Measurements from ENCODE around the gene MYO1D.

The MYO1D gene

GRCh38 chr17:32510466-32510865 is 366.5 kb downstream of the MYO1D start:
- no peak overlapping the region for H3K4me3 ChIP-seq (ENCODE audit: low read depth, low read length)
- DNase-seq (ENCODE audit: low read depth): no peak

DNA sequence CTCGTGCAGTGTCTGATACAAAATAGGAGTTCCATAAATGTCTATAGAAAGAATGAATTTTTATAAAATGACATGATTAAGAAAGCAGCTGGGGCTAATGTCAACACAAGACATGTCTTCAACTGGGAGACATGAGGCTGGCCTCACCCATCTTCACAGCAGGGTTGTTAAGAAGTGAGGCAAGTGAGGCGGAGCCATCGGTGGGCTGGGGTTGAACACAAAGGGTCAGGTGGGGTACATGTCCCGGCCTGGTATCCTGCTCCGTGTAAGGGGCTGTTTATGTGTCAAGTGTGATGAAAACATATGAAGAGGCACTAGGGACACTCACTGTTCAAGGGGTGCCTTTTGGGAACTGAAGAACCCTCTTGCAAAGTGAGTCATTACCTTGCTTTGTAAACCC is 368.0 kb downstream of the MYO1D start:
- DNase-seq (ENCODE audit: low read depth): no peak
- H3K4me3 ChIP-seq (ENCODE audit: low read depth, low read length): no peak overlapping the region

DNA sequence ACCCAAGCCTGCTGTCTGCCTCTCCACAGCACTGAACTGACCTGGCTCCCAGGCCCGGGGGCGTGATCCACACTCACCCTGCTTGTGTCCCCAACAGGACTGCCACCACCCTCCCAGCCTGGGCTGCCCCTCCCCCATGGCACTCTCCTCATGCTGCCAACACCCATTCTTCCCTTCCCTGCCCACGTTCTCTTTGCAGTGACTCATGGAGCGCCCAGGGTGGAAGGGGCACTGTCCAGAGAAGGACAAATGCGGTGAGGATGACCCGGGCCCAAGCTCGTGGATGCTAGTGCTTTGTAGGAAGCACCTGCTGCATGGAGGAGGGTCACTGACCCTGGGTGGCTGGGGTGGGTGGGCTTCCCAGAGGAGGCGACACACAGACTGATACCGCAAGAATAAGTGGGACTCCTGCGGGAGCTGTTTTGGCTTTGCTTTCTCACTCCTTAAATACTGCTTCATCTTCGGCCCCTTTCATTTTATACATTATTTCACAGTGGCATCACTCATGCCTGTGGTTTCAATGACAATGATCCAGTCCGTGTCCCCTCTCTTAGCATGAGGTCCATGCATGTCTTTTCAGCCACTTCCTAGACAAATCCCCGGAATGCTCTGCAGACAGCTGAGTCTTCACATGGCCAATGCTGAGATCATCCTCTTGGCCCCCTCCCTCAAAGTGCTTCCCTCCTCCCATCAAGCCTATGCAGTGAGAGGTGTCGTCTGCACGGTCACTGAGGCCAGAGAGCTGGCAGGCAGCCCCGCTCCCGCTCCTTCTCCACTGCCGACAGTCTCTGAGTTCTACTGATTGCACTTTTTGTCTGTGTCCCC is 372.5 kb downstream of the MYO1D start:
- DNase-seq (ENCODE audit: low read depth): no peak
- H3K4me3 ChIP-seq (ENCODE audit: low read depth, low read length): no peak overlapping the region

DNA sequence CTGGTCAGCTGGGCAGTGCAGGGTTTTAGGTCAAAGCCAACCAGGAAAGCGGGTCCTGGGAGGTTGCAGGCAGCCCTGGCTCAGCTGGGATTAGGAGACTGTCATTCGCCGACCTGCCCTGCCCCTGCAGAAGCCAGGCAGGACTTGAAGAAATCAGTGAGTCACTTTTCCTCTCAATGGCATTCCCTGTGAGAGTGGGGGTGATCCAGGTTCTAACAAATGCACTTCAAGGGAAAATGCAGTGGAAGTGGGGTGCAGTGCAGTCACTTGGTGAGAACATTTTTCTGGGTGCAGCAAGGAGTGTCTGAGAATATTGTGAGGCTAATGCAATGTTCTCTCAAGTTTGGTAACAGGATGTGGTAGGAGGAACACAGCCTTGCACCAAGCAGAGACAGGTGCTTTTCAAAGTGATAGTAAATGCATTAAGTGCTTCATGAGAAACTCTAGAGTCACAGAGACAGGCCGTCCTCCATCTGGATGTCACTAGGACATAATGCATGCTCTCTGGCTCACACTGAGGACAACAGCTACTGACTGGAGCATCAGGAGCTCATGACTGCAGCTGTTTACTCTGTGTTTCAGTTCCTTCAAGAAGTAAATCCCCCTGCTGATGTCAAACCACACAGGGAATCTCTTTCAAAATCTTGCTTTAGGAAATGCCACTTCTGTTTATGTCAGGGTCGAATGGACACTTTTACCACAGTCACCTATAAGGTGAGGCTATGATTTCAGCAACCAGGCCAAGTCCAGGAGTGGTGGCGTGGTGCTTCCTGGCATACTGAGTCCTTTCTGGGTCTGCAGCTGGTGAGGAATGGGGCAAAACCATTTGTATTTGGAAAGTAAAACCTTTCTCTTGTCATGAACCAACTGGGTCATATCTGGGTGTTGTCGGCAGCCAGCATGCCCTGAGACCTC is 373.4 kb downstream of the MYO1D start:
- no peak for DNase-seq (ENCODE audit: low read depth)
- H3K4me3 ChIP-seq (ENCODE audit: low read depth, low read length): no peak overlapping the region

DNA sequence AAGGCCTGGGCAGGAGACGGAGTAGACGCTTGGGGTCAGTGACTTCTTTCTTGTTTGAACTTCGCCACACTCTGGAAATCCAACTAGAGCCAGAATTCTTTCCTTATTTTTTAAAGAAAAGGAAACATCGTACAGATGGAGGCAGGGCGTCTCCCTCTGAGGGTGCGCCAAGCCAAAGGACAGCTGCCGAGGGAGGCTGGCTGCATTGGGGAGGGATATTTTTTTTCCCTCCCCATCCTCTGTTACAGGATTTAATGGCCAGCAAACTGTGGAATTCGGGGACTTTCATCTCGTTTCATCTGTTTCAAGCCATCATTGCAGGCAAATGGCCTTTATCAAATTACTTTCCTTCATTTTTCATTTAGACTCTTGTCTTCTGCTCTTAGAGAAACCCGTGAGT is 374.2 kb downstream of the MYO1D start:
- DNase-seq (ENCODE audit: low read depth): no peak
- H3K4me3 ChIP-seq (ENCODE audit: low read depth, low read length): no peak overlapping the region

- no peak overlapping the region for H3K4me3 ChIP-seq (ENCODE audit: low read depth, low read length)
- DNase-seq (ENCODE audit: low read depth): no peak
Observed at GRCh38 chr17:32502013-32502412, 374.9 kb downstream of the MYO1D start.

DNA sequence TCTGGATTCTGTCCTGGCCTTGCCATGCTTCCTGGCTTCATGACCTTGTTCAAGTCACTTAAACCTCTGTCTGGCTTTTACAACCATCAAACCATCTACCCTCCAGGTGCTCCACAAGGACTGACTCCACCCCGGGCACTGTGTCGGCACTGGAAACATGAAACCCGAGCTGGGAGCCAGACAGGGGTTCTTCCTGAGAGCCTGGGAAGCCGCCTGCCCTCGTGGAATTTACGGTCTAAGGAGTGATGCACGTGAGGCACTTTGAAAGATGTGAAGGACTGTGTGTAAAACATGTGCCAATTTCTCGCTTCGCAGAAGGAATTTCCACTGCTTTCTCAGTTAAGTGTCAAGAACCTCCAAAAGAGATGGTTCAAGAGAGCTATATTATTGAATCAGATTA is 378.5 kb downstream of the MYO1D start:
- H3K4me3 ChIP-seq (ENCODE audit: low read depth, low read length): no peak overlapping the region
- DNase-seq (ENCODE audit: low read depth): no peak

- no peak overlapping the region for H3K4me3 ChIP-seq (ENCODE audit: low read depth, low read length)
- DNase-seq (ENCODE audit: low read depth): no peak
Observed at GRCh38 chr17:32497431-32498205, 379.3 kb downstream of the MYO1D start.

DNA sequence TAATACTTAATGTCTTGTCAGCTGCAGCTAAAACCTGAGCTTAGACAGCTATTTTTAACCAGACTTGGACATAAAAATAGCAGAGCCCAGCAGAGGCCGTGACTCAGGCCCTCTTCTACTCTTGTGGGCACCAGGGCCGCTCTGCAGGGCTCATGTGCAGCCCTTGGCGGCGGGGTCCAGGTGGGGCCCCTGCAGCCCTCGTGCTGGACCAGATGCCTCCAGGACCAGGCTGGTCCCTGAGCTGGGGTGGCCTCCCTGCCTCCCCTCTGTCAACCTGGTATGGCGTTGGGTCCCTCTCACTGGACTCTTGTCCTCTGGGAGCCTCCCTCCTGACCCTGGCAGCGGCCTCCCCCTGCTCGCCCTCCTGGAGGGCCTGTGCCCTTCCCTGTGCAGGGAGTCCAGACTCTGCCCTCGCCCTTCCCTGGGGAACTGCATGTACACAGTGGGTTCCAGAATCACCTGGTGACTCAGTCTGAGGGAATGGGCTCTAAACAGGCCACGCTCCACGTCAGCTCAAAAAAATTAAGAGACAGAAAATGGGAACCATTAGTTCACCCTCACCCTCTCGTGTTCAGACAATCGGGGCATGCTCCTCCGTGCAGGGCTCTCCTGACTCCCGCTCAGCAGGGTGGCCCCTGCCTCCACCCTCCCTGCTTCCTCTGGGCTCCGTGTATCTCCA is 380.4 kb downstream of the MYO1D start:
- no peak overlapping the region for H3K4me3 ChIP-seq (ENCODE audit: low read depth, low read length)
- no peak for DNase-seq (ENCODE audit: low read depth)

DNA sequence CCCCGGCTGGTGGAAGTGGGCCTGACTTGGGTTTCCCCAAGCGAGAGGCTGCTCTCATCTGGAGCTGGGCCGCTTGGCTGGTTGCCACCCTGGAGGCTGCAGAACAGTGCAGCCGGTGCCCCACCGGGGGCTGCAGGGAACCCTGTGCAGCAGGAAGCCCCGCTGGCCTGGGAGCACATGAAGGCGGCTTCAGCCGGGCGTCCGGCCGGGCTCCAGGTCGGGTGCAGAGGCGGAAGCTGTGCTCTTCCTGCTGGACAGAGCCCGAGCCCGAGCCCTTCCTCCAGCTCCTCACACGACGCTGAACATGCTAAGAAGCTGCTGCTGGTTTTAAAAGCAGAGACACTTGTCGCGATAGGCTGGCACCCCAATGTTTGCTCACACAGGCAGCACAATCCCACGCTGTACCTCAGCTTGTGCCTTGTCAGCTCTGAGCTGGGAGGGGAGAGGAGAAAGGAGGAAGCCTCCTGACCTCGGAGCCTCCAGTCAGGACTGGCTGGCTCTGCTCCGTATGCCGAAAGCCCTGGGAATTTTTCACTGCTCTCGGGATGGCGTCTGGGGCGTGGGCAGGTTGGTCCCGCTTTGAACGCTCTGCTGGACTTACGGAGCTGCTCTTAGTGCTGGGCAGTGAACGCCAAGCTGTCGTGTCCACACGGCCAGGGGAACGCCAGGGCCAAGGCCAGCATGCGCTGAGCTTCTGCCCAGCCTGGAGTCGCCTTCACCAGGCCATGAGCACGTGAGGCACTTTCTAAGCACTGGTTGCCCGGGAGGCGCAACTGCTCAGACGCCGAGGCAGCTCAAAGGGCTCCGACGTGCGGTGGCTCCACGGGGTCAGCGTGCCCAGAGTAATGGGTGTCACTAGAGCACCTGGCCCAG is 381.3 kb downstream of the MYO1D start:
- no peak for DNase-seq (ENCODE audit: low read depth)
- no peak overlapping the region for H3K4me3 ChIP-seq (ENCODE audit: low read depth, low read length)

GRCh38 chr17:32494621-32495358 is 382.1 kb downstream of the MYO1D start:
- no peak for DNase-seq (ENCODE audit: low read depth)
- H3K4me3 ChIP-seq (ENCODE audit: low read depth, low read length): no peak overlapping the region

GRCh38 chr17:32493976-32494513 is 382.9 kb downstream of the MYO1D start:
- no peak overlapping the region for H3K4me3 ChIP-seq (ENCODE audit: low read depth, low read length)
- no peak for DNase-seq (ENCODE audit: low read depth)

GRCh38 chr17:32493571-32493970 is 383.4 kb downstream of the MYO1D start:
- H3K4me3 ChIP-seq (ENCODE audit: low read depth, low read length): no peak overlapping the region
- DNase-seq (ENCODE audit: low read depth): no peak

GRCh38 chr17:32492648-32493289 is 384.2 kb downstream of the MYO1D start:
- H3K4me3 ChIP-seq (ENCODE audit: low read depth, low read length): no peak overlapping the region
- DNase-seq (ENCODE audit: low read depth): no peak

DNA sequence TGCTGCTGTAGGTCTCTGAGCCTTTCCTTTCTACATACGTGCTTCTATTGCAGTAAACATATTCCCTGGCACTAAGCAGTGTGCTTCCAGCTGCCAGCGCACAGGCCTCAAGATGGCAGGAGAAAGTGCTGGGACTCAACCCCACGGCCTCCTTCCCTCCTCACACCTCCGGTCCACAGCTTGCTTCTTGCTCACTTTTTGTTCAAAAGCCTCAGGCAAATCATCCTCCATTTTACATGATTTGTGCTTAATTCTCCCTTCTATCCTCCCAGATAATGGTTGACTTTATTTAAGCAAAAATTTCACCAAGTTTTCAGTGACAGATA is 384.7 kb downstream of the MYO1D start:
- no peak overlapping the region for H3K4me3 ChIP-seq (ENCODE audit: low read depth, low read length)
- no peak for DNase-seq (ENCODE audit: low read depth)

DNA sequence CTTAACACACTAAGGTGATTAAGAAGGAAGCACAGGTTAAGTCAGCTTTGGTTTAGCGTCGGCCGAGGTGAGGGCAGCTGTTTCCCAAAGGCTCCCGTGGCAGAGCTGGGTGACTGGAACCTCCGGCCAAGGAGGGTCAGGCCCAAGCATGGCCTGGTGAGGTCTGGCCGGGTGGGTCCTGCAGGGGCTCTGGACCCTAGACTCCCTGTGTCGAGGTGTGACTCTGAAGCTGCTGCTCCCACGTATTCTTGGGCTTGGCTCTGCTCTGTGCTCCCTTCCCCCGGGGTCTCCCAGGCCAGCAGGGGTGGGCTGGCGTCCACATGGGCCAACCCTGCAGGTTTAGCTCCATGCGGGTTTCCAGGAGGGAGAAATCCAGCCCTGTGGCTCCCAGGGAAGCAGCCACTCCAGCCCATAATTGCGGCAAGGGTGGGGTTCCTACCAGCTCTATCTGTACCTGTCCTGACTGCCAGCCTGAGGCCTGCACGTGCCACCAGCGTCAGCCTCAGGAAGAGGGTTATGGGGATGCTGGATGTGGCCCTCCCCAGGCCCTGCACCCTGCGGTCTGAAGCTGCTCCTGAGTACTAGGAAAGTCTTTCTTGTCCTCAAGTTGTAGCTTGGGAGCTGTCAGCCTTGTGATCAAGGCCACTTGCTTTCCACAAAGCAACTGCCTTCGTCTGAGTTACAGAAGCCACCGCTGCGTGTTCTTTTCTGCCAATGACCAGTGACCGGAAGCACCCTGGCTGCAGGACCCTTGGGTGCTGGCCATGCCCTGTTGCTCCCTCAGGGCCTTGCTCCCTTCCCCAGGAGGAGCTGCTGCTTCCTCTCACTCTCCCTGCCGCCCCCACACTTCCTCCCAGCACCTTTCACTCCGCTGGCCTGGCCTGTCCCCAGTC is 385.3 kb downstream of the MYO1D start:
- no peak for DNase-seq (ENCODE audit: low read depth)
- no peak overlapping the region for H3K4me3 ChIP-seq (ENCODE audit: low read depth, low read length)

All from skeletal muscle cell (primary cell).